Measurements from ENCODE around the gene KRTAP9-7.

- TF ChIP-seq POLR2A (IDR thresholded peaks at IDR 0.05; ENCODE audit: low read depth, low read length) (no peak), POLR2AphosphoS5 (IDR thresholded peaks at IDR 0.05; ENCODE audit: low read depth, low read length) (no peak), TAF1 (IDR thresholded peaks at IDR 0.05; ENCODE audit: borderline replicate concordance, low read depth, low read length) (no peak)
Observed at GRCh38 chr17:41271858-41272257, 3.6 kb upstream of the KRTAP9-7 start.
